ENCODE data around the gene AKAP6.

GRCh38 chr14:32666308-32666707 is 337.2 kb downstream of the AKAP6 start:
- no peak for TF ChIP-seq CTCF (IDR thresholded peaks at IDR 0.05; ENCODE audit: insufficient read depth, low read depth, low read length)
- no peak for TF ChIP-seq EZH2 (IDR thresholded peaks at IDR 0.05; ENCODE audit: insufficient read depth, low read length)
